ENCODE data around the gene SP6.

Gene SP6

DNA sequence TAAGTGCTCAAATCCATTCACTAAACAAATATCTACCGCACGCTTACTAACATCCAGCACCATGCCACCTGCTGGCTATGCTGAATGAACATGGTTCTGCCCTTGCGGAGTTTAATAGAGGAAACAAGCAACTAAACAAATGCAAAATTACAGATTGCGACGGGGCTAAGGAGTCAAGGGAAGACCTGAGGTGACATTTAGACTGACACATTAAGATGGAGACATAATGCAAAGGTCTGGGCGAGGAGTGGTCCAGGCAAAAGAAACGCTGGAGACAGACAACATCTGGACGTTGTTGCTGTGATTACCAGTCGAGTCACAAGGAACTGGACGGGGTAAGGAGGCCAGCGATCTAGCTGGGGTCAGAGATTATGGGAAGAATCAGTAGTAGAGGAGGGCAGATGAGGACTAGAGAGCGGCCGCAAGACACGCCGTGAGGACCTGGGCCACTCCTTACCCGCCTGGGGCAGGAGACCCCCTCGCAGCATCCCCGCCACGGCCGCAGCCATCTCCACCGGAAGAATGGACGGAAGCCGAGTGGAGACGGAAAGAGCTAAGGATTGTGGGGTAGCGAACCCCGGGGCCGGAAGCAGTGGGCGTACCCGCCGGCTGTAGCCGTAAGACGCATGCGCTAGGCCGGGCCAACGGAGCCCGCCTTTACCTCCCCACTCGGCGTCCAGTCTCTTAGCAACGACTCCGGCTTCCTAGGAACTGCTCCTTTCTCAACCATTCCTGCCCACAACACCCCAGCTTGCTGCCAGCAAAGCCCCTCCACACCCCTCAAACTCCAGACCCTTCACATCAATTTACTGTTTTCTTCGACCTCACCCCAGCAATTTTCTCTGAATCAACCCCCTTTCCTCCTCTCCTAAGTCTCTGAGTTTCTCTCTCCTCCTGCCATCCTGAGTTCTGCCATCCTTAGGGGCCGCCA is 19.7 kb downstream of the SP6 start, which contains the start of the genes LRRC46 and MRPL10:
Gene LRRC46, plus strand, starts transcription at position 668 of the 931 bp plus-strand sequence. CDS start 320 bp downstream, outside the sequence.
Gene MRPL10, minus strand, starts transcription at position 539 of the 931 bp plus-strand sequence. Its CDS starts 30 bp downstream, at position 509.
- DNase-seq, result peak; percentile 92

DNA sequence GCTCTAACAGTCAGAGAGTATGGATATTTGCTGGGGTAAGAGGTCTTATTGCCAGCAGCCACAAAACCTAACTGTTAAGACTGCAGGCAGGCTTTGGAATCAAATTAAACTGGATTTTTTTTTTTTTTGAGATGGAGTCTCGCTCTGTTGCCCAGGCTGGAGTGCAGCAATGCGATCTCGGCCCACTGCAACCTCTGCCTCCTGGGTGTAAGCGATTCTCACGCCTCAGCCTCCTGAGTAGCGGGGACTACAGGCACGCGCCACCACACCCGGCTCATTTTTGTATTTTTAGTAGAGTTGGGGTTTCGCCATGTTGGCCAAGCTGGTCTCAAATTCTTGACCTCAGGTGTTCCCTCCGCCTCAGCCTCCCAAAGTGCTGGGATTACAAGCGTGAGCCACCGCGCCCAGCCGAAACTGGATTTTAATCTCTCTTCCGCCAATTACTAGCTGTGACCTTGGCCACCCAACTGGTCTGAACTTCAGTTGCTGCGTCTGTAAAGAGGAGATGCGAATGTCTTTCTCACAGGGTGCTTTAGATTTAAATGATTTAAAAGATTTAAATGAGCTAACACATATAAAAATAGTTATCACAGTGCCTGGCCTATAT is 20.5 kb downstream of the SP6 start:
- no peak for DNase-seq

DNA sequence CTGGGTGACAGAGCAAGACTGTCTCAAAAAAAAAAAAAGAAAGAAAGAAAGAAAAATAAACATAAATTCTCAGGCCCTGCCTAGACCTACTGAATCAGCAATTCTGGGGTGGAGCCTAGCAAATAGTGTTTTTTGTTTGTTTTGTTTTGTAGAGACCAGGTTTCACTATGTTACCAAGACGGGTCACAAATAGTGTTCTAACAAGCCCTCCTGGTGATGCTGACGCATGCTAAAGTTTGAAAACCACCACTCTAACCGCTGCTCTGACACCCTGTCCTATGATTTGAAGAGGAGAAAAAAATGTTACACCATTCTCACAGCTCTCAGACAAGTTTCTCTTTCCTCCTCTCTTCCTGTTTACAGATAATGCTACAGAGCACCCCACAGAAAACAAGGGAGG is 21.1 kb downstream of the SP6 start:
- no peak for DNase-seq

DNA sequence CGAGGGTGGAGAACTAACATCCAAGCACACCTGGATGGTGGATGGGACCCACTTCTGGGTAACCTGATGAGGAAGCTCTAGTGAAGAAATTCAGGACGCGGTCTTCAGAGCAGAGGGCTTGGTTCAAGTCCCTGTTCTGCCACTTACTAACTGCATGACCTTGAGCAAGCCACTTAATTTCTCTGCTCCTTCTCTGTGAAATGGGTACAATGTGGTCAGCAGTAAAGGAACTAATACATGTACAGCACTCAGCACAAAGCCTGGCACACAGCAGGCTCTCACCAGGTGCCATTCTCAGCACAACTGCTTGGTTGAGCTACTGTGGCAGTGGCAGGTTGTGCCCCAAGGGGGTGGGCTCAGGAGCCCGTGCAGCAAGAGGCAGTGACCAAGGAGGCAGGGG is 27.4 kb downstream of the SP6 start:
- no peak for DNase-seq

DNA sequence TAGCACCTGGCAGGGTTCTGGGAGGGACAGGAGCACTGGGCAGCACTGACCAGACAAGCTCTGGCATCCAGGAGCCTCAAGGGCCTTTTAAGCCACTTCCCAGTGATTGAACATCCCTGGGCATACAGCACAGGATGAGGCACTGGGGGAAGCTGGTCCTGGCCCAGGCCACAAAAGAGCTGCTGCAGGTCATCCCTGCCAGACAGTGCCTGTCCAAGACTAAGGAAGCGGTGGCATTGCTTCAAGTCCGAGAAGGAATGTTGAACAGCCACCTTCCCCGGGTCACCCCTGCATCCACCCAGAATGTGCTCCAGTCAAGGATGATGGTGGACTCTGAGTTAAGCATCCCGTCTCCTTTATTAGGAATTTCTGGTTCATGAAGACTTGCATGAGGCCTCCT is 28.2 kb downstream of the SP6 start:
- DNase-seq, result no peak

DNA sequence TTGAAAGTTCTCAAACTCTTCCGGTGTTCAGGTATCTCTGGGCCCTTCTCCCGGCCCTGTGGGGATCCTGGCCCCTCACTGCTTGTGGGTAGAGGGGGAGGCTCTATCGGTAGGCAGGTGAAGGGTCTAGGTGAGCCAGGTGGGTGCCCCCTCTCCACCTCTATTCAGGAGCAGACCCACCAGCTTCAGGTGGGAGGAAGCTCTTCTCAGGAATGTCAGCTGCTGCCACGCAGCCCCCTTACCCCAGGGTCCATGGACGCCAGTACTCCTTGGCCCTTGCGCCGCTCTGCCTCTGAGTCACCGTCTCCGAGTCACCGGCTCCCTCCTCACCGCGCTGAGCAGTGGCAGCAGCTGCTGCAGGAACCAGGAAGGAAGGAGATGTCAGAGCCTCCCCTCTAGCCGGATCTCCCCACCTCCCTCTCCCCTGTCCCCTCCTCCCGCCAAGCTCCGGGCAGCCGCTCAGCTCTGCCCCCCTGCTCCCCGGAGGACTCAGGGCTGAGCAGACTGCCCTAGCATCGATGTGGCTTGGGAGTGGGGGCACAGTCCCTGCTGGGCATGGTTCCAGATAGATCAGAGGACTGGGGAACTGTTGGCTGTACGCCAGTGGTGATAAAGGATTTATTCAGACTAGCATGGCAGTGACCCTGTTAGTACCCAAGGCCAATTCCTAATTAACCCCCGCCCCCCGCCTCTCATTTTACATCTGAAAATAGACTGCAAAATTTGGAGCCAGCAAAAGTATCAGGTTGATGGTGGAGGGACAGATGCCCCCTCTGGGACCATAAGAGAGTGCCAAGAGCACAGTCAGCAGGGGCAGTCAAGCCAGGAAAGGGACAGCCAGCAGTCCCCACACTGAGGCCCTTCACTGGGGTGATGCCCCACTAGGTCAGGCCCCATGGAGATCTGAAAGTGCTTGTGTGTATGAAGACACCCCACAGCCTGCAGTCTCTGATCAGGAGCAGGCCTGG is 29.3 kb downstream of the SP6 start, which contains the start of gene OSBPL7:
Gene OSBPL7, minus strand, starts transcription at position 371 of the 968 bp plus-strand sequence. CDS start 1,516 bp downstream, outside the sequence.
- peak; percentile 85 for DNase-seq

DNA sequence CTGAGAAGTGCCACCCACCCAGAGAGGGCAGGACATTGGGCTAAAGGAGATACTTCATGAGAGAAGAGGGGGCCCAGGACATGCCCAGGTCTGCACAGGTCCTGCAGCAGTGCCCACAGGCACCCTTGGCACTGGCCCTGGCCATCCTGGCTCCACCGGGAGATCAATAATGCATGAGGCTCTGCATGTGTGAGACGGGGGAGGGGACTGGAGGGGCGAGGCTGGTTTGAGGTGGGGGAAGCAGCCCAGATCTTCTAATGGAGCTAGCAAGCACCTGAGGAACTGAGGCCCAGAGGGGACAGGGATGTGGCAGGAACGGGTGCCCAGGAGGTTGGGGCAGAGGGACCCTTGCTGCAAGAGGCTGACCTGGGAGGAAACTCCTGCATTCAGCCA is 29.9 kb downstream of the SP6 start:
- no peak for DNase-seq

DNA sequence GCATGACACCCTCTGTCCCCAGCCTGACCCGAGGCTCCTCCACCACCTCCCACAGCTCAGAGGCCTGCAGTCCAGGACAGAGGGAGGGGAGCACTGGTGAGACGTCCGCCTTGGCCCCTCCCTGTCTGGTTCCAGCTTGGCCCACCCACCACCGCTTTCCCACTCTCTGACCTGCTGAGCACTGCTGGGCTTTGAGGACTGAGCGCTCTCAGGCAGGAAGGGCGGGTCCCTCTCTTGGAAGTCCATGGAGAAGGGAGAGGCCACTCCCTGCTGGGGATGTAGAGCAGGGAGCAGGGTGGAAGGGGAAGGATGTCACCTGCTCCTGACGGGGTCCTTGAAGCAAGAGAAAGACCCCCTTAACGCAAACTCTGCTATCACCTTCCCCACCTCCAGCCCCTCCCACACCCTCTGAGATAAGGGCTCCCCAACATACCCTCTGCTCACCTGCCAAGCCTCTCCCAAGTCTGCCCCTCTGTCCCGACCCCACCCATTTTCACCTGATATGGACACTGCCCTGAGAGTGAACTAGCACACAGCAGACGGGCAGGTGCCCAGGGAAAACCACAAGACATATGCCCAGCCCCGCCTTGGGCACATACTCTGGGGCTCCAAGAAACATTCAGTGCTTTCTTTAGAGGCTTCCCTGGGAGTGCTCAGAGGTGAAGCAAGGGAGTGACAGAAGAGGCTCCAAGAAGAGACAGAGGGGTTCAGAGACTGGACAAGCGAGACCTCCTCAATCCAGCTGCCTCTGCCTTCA is 30.8 kb downstream of the SP6 start:
- DNase-seq, result no peak

DNA sequence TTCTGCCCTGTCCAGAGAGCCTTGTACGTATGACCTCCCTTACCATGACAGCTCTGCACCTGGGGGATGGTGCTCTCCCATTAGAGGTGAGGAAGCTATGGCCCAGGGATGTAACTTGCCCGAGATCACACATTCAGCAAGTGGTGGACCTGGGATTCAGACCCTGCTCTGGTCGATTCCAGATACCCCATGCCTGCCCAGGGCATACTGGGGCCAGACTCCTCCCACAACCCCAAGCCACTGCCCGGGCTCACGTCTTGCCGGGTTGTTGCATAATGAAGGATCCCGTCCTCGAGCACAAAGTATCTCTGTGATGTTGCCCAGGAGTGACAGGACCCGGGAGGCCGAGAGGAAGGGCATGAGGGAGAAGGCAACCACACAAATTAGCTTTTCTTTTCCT is 31.5 kb downstream of the SP6 start:
- DNase-seq, result no peak

DNA sequence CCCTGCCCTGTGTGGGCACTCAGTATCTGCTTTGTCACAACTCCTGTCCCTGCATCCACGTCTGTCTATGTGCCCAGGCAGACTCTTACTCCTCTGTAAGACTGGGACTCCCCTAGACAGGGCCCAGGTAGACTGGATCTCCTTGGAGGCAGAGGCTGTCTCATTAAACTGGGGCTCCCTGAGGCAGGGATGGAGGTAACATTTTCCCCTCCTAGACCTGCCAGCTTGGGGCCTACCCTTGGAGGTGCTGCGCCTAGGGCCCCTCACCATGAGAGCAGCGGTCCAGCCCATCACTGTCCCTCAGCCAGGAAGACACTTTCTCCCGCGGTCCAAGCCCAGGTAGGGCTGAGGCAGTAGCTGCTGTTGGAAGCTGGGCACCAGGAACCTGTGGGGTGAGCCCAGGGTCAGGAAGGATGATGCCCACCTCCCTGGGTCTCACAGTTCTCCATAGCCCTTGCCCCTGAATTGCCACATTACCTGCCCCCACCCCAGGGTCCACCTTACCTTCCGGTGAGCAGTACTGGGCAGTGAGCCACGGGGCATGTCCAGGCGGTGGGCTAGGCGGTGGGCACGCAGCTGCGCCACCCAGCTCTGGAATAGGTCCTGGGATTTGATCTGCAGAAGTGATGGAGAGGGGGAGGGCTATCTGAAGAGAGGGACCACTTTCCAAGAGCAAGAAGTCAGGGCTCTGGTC is 32.8 kb downstream of the SP6 start:
- no peak for DNase-seq

DNA sequence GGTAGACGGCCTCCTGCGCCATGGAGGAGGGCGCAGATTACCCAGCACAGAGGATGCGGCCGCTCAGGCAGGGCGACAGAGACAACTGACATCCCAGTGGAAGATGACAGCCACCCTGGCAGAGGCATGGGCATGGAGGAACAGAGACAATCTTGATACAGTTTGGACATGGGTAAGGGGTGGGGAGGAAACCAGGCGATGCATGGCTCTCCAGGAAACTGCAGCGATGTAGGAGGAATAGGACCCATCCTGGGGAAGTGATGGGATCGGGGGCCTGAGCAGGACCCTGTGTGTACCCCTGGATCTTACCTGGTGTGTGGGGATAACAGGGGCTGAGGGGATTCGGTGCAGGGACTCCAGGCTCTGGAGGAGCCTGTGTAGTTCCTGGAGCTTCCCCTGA is 34.0 kb downstream of the SP6 start:
- no peak for DNase-seq

DNA sequence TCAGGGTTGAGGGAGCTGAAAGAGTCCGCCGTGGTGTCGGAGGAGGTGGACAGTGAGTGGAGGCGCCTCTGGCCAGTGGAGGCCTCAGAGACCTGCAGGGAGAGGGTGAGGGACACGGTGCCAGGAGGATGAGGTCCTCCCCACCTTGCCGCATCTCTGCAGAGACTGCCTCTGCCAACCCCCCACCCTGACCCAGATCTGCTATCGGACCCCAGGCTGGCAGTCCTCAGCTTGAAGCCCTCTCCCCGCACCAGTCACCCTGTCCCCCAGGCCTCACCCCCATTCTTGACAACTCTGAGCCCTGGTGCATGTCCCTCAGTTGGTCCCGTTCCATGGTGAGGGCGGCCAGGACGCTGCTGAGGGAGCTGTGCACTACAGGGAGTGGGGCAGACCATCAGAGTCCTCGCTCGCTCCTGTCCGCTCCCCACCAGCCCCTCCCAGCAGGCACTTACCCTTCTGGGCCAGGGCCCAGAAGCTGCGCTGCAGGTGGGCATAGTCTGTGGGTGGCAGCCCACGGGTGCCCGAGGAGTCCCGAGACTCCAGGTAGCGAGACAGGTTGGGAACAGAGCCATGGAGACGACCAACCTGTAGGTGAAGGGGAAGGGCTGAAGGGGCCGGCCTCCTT is 34.7 kb downstream of the SP6 start:
- DNase-seq, result no peak

DNA sequence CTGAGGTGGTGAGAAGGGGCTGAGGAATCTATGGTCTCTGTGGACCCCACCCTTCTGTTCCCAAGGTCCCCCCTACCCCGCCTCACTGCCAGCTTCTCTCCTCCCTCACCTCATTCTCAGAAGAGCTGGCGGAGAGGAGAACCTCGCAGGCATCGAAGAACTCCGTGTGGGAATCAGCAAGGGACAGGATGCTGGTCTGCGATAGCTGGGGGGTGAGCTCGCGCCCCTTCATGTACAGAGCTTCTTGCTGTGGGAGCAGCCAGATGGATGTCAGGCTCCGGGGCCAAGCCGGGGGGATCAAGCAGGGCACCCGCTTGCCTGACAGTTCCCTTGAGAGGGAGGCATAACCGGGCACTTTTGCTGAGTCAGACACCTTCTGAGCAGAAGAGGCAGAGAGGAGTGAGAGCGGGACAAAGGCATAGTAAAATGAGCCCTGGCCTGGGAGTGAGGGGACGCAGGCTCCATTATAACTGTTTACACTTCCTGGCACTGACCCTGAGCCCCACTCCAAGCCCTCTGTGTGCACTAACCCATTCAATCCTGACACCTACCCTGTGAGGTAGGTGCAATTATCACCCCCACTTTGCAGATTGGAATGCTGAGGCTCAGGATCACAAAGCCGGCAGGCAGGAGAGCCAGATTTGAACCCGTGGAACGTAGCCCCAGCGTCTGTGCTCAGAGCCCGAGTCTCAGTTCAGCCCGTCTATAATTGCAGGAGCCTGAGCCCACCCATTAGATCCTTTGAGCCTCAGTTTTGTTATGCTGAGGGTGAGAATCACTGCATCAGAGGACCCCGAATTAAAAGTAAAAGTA is 35.7 kb downstream of the SP6 start:
- no peak for DNase-seq

DNA sequence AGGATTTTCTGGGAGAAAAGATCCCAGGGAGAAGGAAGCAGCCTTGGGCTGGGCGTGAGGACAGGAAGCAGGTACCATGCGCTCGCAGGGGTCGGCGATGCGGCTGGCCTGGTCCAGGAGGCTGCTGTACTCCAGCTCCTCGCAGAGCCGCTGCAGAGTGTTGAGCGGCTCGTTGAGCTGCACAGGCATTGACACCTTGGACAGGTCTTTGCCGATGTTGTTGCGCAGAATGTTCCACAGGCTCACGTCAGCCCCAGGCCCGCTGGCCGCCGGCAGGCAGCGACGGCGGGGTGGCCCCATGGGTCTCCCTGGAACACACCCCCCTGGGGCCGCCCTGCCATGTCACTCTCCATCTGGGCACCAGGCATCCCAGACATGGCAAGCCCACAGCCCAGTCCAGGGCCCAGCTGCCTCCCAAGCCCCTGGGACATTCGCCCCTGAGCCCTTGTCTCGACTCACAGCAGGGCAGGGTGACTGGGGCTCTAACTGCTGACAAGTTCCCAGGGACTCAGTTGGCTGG is 37.4 kb downstream of the SP6 start:
- DNase-seq, result no peak

DNA sequence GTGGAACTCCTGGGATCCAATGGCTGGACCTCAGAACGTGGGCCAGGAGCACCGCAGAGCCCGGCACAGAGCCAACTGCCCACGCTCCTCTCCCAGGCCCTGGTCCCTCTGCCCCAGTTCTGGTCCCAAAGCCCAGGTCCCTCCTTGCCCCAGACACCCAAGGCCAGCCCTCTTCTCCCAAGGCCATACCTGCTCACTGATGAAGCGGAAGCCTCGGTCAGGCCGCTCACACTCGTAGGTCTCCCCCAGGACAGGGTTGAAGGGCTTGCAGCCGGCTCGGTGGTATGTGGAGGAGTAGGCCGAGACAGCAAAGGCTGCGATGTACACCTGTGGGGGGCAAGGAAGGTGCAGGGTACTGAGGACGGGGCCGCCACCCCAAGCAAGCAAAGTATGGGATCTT is 37.9 kb downstream of the SP6 start:
- DNase-seq, result no peak

DNA sequence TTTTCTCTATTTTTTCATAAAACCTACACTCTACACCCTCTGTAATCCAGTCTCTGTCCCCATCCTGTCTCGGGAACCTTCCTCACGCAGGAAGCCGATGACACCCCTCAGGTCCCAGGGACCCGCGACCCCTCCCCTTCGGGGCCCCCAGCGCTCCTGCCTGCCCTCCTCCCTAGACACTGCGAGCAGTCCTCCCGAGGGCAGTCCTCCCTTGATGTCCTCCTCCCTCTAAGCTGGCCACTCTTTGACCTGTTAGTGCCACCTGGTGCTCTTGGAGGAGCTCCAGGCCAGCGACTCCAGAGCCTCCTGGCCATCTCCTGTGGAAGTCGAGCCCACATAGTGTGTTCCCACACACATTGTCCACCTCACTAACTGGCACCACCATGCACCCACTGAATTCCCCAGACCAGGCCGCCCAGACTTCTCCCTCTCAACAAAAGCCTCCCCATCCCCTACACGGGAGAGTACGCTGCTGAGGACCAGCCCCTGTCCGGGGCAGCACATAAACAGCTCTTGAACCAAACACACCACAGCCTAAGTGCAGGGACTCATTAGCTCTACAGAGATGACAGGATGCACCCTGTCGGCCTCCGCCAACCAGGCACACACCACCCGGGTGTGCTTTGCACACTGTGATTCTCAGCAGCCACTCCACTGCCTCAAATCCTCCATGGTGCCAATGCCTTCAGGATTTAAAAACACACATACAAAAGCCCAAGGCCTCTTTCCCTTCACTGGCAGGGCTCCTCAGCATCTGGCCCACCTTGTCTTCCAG is 38.6 kb downstream of the SP6 start:
- DNase-seq, result no peak

DNA sequence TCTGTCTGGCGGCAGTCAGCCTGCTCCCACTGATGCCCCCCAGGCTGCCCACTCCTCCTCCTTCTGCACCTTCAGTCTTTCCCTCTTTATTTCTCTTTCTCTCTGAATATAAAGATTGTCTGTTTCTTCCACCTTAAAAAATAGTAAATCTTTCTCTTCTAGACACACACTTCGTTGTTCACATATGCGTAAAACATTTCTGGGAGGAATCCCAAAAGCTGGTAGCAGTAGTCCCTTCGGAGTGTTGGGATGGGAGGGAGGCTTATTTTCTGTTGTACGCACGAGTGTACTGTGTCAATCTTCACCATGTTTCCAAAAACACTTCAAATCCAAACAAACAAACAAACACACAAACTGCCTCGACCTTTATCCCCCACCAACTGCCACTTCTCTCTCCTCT is 39.3 kb downstream of the SP6 start:
- no peak for DNase-seq

DNA sequence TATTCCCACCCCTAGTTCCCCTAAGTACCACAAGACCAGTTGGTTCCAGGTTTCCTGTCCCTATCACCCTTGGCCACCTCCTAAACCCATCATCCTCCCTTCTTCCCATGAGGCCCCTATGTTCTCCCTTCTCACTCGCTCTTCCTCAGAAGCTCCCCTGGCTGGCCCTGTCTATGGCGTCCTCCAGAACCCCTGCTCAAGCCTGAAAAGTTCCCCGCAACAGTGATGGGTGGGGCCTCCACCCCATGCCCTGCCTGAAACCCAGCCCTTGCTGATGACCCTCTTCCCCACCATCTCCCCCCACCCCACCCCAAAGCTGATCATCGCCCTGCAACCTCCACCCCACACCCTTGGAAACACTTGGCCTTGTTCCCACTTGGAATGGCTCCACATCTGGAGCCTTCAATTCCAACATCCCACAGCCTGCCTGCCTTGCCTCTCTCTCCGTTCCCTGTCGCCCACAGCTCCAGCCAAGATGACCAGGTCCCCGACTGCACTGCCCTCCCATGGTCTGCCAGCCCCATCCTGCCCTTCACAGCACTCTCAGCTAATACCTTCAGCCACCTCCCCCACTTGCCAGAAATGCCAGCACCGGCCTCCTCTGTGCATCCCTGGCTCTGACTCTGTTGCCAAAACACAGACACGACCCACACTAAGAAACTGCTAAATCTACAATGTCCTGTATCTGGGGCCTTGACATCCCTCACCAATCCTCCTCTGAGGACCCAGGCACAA is 39.9 kb downstream of the SP6 start:
- DNase-seq, result no peak
